Measurements from ENCODE around the gene MBNL3.

DNA sequence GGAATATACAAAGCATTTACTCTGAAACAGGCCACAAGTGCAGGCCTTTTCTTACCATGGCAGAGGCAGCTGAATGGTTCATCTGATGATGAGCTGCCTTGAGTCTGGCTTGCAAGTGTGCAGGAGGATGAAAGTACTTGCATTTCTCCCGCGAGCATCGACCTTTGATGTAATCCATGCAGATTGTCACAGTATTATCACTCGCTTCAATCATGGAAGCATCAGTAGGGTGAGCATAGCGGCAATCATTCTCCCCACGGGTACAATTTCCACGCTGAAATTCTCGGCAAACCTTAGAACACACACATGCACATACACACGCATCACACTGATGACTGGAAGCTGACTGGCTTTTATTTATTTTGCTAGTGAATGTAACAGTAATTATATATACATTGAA is 98.0 kb downstream of the MBNL3 start:
- TF ChIP-seq, protein P1, sequence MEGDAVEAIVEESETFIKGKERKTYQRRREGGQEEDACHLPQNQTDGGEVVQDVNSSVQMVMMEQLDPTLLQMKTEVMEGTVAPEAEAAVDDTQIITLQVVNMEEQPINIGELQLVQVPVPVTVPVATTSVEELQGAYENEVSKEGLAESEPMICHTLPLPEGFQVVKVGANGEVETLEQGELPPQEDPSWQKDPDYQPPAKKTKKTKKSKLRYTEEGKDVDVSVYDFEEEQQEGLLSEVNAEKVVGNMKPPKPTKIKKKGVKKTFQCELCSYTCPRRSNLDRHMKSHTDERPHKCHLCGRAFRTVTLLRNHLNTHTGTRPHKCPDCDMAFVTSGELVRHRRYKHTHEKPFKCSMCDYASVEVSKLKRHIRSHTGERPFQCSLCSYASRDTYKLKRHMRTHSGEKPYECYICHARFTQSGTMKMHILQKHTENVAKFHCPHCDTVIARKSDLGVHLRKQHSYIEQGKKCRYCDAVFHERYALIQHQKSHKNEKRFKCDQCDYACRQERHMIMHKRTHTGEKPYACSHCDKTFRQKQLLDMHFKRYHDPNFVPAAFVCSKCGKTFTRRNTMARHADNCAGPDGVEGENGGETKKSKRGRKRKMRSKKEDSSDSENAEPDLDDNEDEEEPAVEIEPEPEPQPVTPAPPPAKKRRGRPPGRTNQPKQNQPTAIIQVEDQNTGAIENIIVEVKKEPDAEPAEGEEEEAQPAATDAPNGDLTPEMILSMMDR (IDR thresholded peaks at IDR 0.05): no peak
- TF ChIP-seq POLR2AphosphoS5 (IDR thresholded peaks at IDR 0.05): no peak
- TF ChIP-seq POLR2A (IDR thresholded peaks at IDR 0.05): no peak
- TF ChIP-seq EP300 (IDR thresholded peaks at IDR 0.05): no peak

Data from sigmoid colon (tissue), 4 donors.